CD4-positive, alpha-beta T cell (primary cell): ENCODE measurements around the gene FAM124B. TPM values are rescaled to one million over a fixed set of nuclear protein-coding genes. Genes with fewer than 3 reads are reported as not detected.

Experiments used
- ATAC-seq: fragments of 200-7000 bp; cut with Tn5 transposase; one replicate; pipeline ENCODE4 v1.10.0; 2022; ENCODE audit warnings: mild to moderate bottlenecking; ENCODE audit not compliant: poor library complexity
- CTCF ChIA-PET: fragments of 350-600 bp; sonication (Branson Sonifier 250); formaldehyde crosslinking; loops from one replicate; lab custom pipeline; 2021; ENCODE audit warnings: antibody characterized with exemption, inconsistent platforms; lab: Charles Lee
- POLR2A ChIA-PET: fragments of 350-600 bp; sonication (Branson Sonifier 250); formaldehyde crosslinking; loops from one replicate; lab custom pipeline; 2021; ENCODE audit warnings: antibody characterized with exemption, inconsistent platforms; lab: Charles Lee
- DNase-seq, 14 experiments: peaks; one replicate each; pipeline ENCODE4 v3.0.0-alpha.2; 2013 to 2020; ENCODE audit warnings: mixed read lengths in 2 of 14
- H3K27ac ChIP-seq, 2 donors: one replicate each; pipeline versions ENCODE4 v1.5.1 to v1.7.0; 2013; ENCODE audit warnings: low read length in 2 of 2, low read depth in 1 of 2, mild to moderate bottlenecking in 1 of 2
- H3K27me3 ChIP-seq, 2 experiments: 1 replicate in 1 of 2; 2 replicates in 1 of 2; pipeline versions ENCODE4 v1.6.1 to v1.7.0; 2013; ENCODE audit warnings: low read length in 2 of 2, control low read depth in 1 of 2, mild to moderate bottlenecking in 1 of 2, moderate library complexity in 1 of 2; ENCODE audit not compliant: insufficient read depth in 2 of 2, control insufficient read depth in 1 of 2
- H3K36me3 ChIP-seq: one replicate; pipeline ENCODE4 v1.6.1; 2013; ENCODE audit warnings: low read length, control low read depth; ENCODE audit not compliant: insufficient read depth
- H3K4me1 ChIP-seq: one replicate; pipeline ENCODE4 v1.6.1; 2013; ENCODE audit warnings: low read length, control low read depth; ENCODE audit not compliant: insufficient read depth
- H3K4me3 ChIP-seq: one replicate; pipeline ENCODE4 v1.5.1; 2013; ENCODE audit warnings: mild to moderate bottlenecking, low read length, moderate library complexity
- H3K9me3 ChIP-seq, 2 experiments: 1 replicate in 1 of 2; 2 replicates in 1 of 2; pipeline versions ENCODE4 v1.6.1 to v1.7.0; 2013; ENCODE audit warnings: low read length in 2 of 2, mild to moderate bottlenecking in 2 of 2, control low read depth in 1 of 2, moderate library complexity in 1 of 2; ENCODE audit not compliant: control insufficient read depth in 1 of 2, insufficient read depth in 1 of 2
- H3K27ac Mint-ChIP-seq: one replicate; pipeline ENCODE4 v1.8.0; 2020; ENCODE audit warnings: mixed read lengths
- H3K27me3 Mint-ChIP-seq: one replicate; pipeline ENCODE4 v1.8.0; 2021; ENCODE audit warnings: mixed read lengths
- H3K36me3 Mint-ChIP-seq: one replicate; pipeline ENCODE4 v1.8.0; 2021; ENCODE audit warnings: low read depth, mixed read lengths
- H3K4me1 Mint-ChIP-seq: one replicate; pipeline ENCODE4 v1.8.0; 2021; ENCODE audit warnings: low read depth, mixed read lengths
- H3K4me3 Mint-ChIP-seq: one replicate; pipeline ENCODE4 v1.8.0; 2020; ENCODE audit warnings: mild to moderate bottlenecking, mixed read lengths
- H3K9me3 Mint-ChIP-seq: one replicate; pipeline ENCODE4 v1.8.0; 2020; ENCODE audit warnings: mixed read lengths
- CTCF ChIP-seq: fragments of 200-600 bp; IDR thresholded peaks from one replicate; pipeline ENCODE4 v1.8.0; 2022; ENCODE audit warnings: antibody characterized with exemption, mild to moderate bottlenecking
- intact Hi-C, 2 experiments: fragments of 100-400 bp; cut with DNase I in 1 of 2; cut with micrococcal nuclease in 1 of 2; formaldehyde crosslinking; loops; one replicate each; pipeline versions ENCODE4 v1.15.1 to v1.9.0; 2023 to 2025; cut with DNase I, micrococcal nuclease
- total RNA-seq, 174 experiments: library from RNA in 2 of 174; stranded (reverse) in 2 of 174; gene quantifications; one replicate each; pipeline ENCODE4 v1.2.3 and lab custom pipeline; 2021 to 2026

Gene FAM124B
- total RNA-seq, 2 experiments from 2014 or later: 1.1 to 1.3 TPM

DNA sequence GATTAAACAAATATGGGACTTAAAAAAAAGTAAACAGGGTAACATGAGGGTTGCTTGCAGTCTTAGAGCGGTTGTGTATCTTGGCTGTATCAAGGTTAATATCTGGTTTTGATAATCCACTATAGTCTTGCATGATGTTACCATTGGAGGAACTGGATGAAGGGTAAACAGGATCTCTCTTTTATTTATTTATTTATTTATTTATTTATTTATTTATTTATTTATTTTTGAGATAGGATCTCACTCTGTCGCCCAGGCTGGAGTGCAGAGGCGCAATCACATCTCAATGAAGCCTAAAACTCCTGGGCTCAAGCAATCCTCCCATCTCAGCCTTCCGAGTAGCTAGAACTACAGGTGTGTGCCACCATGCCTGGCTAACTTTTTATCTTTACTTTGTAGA lies 42.9 kb upstream of the FAM124B start:
- ATAC-seq (no peak), DNase-seq (no peak)
- H3K9me3 Mint-ChIP-seq: no peaks in the 10 kb centered on the region
- ChIA-PET CTCF (no interaction called here), POLR2A (no interaction called here)
- intact Hi-C loops: loop anchor here in 1 of 2 experiments (5.0 kb wide), 1 partner anchor 87 kb away; no protein-coding TSS in a partner anchor
- H3K27ac Mint-ChIP-seq: no peak overlapping the region
- TF ChIP-seq CTCF: no peak
- H3K36me3 Mint-ChIP-seq: no peaks in the 10 kb centered on the region
- no peak overlapping the region for H3K4me3 Mint-ChIP-seq
- H3K4me1 Mint-ChIP-seq: peaks cover 5% of the 10 kb centered on the region
- no peak overlapping the region for H3K4me3 ChIP-seq
- H3K36me3 ChIP-seq: no peaks in the 10 kb centered on the region
- H3K4me1 ChIP-seq: peaks cover 10% of the 10 kb centered on the region
- H3K9me3 ChIP-seq: peaks cover 0 to 6% of the 10 kb centered on the region in 2 experiments
- H3K27ac ChIP-seq: no peak overlapping the region
- H3K27me3 ChIP-seq: peaks cover 14 to 28% of the 10 kb centered on the region in 2 experiments
- H3K27me3 Mint-ChIP-seq: peaks cover 50% of the 10 kb centered on the region

DNA sequence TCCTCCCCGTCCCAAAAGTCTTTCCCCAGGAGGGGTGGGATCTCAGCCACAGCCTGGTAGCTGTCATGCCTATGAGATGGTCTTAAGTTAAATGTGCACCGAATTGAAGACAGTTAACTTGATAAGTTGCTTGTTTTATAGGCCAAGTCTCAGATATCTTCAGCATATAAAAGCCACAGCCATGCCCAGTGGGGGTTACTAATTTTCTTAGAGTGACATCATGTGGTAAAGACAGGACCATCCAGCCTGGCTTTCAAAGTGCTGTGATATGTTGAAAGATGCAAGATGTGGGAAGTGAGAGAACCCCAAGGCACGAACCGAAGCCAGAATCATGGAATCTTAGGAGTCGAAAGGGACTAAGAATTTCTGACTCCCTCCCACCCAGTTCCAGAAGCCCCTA lies 42.1 kb upstream of the FAM124B start:
- no peak overlapping the region for H3K27ac ChIP-seq
- Mint-ChIP-seq H3K36me3 (no peaks in the 10 kb centered on the region), H3K4me1 (peaks cover 5% of the 10 kb centered on the region), H3K27me3 (peaks cover 49% of the 10 kb centered on the region), H3K9me3 (no peaks in the 10 kb centered on the region), H3K27ac (no peak overlapping the region), H3K4me3 (peak overlapping the region; percentile 13)
- POLR2A ChIA-PET: no interaction called here
- no peak for ATAC-seq
- intact Hi-C loops: no loop called here
- CTCF ChIA-PET: no interaction called here
- peaks cover 10% of the 10 kb centered on the region for H3K4me1 ChIP-seq
- H3K9me3 ChIP-seq: peaks cover 0 to 6% of the 10 kb centered on the region in 2 experiments
- no peak for DNase-seq
- peaks cover 14 to 28% of the 10 kb centered on the region in 2 experiments for H3K27me3 ChIP-seq
- no peak for TF ChIP-seq CTCF
- H3K36me3 ChIP-seq: no peaks in the 10 kb centered on the region
- H3K4me3 ChIP-seq: no peak overlapping the region

GRCh38 chr2:224442071-224442967 lies 40.4 kb upstream of the FAM124B start:
- H3K27ac ChIP-seq: no peak overlapping the region
- H3K4me3 ChIP-seq: peak overlapping the region; percentile 31
- H3K36me3 Mint-ChIP-seq: no peaks in the 10 kb centered on the region
- H3K4me3 Mint-ChIP-seq: peak overlapping the region; percentile 68
- H3K36me3 ChIP-seq: no peaks in the 10 kb centered on the region
- ATAC-seq (peak; percentile 64), DNase-seq (peak in 2 of 14 experiments; percentile 15 to 24)
- H3K4me1 ChIP-seq: peaks cover 10% of the 10 kb centered on the region
- CTCF ChIA-PET: no interaction called here
- POLR2A ChIA-PET: no interaction called here
- H3K27me3 ChIP-seq: peaks cover 14 to 28% of the 10 kb centered on the region in 2 experiments
- intact Hi-C loops: no loop called here
- no peak overlapping the region for H3K27ac Mint-ChIP-seq
- TF ChIP-seq CTCF: no peak
- H3K9me3 Mint-ChIP-seq: no peaks in the 10 kb centered on the region
- peaks cover 56% of the 10 kb centered on the region for H3K27me3 Mint-ChIP-seq
- H3K4me1 Mint-ChIP-seq: peaks cover 5% of the 10 kb centered on the region
- peaks cover 0 to 6% of the 10 kb centered on the region in 2 experiments for H3K9me3 ChIP-seq
